ENCODE results near the gene PRADC1. TPM values are rescaled to one million over a fixed set of nuclear protein-coding genes. Genes with fewer than 3 reads are reported as not detected.

Gene PRADC1
- total RNA-seq, 1 donor from 2014 or later = 7.3 TPM

- no peak for FAIRE-seq
- no peak for DNase-seq (ENCODE audit: low spot score in 2 of 2)
These were observed 6.7 kb upstream of the PRADC1 start for GRCh38 chr2:73239776-73240175.

DNA sequence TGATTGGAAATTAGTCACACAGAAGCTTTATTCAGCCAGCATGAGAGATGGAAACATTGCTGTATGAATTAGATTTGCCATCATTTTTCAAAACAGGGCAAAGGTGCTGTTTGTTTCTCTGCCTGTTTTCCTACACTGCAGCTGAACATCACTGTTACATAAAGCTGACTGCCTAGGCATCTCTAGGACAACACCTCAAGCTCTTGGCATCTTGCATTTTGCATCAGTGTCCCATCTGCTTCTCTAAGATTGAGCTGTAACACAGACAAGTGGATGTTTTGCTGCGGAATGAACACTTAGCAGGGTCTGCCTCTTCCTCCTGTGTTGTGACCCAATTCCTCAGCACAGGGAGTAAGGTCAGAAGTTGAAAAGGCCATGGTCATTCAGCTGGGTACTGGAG, 5.9 kb upstream of the PRADC1 start:
- FAIRE-seq (no peak), DNase-seq (ENCODE audit: low spot score in 2 of 2) (no peak)

- DNase-seq (ENCODE audit: low spot score in 2 of 2) (no peak), FAIRE-seq (no peak)
These were observed 5.1 kb upstream of the PRADC1 start for GRCh38 chr2:73238149-73238548.

- DNase-seq (ENCODE audit: low spot score in 2 of 2) (no peak), FAIRE-seq (no peak)
These were observed 4.1 kb upstream of the PRADC1 start for GRCh38 chr2:73237168-73237567.

GRCh38 chr2:73235315-73236028, 2.4 kb upstream of the PRADC1 start:
- FAIRE-seq = no peak
- no peak for DNase-seq (ENCODE audit: low spot score in 2 of 2)

DNA sequence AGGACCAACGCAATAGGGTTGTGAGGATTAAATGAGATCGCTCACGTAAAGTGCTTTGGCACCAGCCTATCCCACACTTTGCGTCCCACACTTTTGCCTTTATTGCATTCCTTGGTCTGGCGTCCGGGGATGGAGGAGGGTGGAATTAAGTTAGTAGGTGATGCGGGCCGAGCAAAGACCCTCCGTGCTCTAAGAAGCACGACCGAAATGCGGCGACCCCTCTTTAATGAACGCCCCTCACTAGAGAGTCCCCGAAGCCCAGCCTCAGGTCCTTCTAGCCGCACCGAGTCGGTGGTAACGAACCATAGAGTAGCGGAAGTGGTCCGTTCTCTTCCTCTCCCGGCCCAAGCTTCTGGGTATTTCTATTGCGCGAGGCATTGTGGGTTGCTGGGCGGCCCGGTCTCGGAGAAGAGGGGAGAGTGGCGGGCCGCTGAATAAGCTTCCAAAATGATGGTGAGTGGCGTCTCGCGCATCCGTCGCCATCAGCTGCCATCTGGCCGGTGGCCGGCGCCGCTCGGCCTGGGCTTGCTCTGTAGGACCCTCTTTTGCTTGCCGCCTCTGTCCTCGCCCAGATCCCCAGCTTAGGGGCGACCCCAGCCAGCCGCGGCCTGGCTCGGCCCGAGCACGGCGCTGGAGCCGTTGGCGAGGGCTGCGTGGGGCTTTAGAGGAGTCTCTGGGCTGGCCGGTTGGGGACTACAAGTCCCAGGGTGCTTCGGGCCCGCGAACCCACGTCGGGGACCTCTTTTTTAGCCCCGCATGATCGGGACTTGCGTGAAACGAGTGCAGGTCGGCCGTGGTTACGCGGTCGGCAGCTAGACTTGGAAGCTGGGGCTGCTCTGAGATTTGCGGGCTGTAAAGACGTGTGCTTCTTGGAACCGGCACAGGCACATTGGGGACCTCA, 1.1 kb upstream of the PRADC1 start, which contains the start of gene CCT7:
Gene CCT7, plus strand, starts transcription at position 377 of the 901 bp plus-strand sequence. Its CDS starts 71 bp downstream, at position 448.
- DNase-seq (ENCODE audit: low spot score in 2 of 2) (peak; percentile 84 to 87), FAIRE-seq (no peak)

GRCh38 chr2:73232403-73233153, 461 bp downstream of the PRADC1 start:
- DNase-seq (ENCODE audit: low spot score in 2 of 2) (peak in 1 of 2 donors; percentile 39), FAIRE-seq (no peak)

GRCh38 chr2:73228631-73229030, 4.4 kb downstream of the PRADC1 start:
- DNase-seq (ENCODE audit: low spot score in 2 of 2) (no peak), FAIRE-seq (no peak)

- DNase-seq (ENCODE audit: low spot score in 2 of 2) (no peak), FAIRE-seq (no peak)
These were observed 6.0 kb downstream of the PRADC1 start for GRCh38 chr2:73227086-73227485.

DNA sequence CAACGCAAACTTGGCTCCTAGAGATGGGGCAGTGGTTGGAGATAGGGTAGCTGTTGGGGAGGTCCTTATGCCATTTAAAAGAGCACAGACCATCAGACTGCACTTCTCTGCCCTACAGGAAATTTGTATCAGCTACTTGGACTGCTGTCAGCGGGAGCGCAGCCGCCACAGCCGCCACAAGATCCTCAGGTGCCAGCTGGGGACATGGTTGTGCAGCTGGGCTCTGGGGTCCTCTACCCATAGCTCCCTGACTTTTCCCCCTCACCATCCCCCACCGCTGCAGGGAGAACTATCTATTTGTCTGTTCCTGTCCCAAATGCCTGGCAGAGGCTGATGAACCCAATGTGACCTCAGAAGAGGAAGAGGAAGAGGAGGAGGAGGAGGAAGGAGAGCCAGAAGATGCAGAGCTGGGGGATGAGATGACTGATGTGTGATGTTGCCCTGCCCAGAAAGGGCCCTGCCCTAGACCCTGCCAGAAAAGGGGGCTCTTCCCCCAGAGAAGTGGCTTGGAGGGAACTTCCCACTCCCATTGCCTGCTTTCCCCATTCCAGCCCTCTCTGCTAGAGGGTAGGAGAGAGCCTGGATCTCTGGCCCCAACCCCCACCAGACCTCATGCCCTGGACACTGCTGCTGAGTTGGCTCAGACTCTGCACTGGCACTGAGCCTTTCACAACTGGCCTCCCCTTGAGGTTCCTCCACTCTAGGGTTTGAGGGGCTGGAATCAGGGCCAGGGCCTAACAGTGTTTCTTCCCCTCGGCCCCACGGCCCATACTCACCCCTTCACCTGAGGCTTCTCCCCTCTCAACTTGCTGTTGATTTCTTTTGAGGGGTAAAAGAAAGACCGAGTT, 7.3 kb downstream of the PRADC1 start:
- no peak for FAIRE-seq
- DNase-seq (ENCODE audit: low spot score in 2 of 2) = no peak

DNA sequence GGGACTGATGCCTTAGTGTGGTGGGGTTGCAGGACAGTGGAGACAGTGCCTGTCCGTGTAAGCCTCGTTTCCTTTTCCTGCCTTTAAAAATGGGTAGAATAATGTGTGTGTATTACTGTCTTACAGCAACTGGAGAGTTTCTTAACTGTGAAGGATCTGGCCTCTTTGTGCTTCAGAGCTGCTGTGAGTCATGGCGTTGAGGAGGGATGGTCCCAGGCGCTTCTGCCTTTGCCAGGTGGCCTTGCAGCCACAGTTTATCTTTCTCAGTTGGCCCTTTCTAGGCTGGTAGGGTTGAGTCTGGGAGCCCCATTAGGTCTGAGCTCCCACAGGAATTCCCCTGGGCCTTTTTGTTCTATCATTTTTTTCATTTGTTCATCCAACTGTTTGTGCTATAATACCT, 9.2 kb downstream of the PRADC1 start:
- FAIRE-seq (no peak), DNase-seq (ENCODE audit: low spot score in 2 of 2) (no peak)

GRCh38 chr2:73218298-73218697, 14.7 kb downstream of the PRADC1 start:
- FAIRE-seq (no peak), DNase-seq (ENCODE audit: low spot score in 2 of 2) (no peak)

DNA sequence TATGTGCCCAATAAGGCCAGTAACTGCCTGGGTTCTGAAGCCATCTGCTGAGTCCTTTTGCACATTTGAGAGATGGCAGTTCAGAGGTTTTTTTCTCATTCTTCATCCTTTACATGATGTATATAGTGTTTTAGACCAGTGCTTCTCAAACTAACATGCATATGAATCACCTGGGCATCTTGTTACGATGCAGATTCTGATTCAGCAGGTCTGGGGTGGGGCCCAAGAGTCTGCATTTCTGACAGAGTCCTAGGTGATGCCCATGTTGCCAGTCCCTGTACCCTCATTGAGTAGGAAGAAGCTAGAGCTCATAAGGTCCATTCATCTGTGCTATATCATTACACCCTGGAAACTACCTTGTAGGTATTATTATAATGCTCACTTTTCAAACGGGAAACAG, 15.2 kb downstream of the PRADC1 start:
- FAIRE-seq (no peak), DNase-seq (ENCODE audit: low spot score in 2 of 2) (no peak)

DNA sequence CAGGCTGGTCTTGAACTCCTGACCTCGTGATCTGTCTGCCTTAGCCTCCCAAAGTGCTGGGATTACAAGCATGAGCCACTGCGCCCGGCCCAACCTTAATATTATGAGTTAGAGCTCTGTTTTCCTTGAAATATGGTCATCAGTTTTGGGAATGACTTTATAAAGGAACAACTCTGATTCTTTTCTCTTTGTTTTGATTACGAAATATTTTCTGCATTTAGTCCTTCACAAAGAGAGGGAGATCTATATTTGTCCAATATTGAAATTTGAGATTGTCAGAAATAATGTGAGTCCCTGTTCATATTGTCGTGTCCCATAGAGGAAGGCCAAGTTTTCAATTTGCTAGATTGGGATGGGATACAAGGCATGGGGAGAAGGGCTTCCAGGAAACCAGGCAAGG, 15.9 kb downstream of the PRADC1 start:
- DNase-seq (ENCODE audit: low spot score in 2 of 2) (no peak), FAIRE-seq (no peak)

DNA sequence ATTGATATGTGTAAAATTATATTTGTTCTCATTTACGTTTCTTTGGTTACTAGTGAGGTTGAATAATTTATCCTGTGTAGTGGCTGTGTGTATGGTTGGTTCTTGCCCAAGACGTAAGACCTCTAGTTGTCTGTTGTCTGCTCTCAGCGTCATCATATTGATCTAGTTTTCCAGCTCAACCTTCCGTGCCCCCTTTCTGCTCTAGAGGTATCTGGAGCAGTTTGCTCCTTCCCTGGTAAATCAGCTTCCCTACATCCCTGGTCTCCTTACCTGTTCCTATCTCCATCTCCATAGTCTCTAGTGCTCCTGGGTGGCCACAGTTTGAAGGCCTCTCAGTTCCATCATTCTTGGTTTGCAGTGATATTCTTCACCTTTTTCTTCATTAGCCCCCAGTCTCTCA, 17.8 kb downstream of the PRADC1 start:
- no peak for FAIRE-seq
- no peak for DNase-seq (ENCODE audit: low spot score in 2 of 2)

DNA sequence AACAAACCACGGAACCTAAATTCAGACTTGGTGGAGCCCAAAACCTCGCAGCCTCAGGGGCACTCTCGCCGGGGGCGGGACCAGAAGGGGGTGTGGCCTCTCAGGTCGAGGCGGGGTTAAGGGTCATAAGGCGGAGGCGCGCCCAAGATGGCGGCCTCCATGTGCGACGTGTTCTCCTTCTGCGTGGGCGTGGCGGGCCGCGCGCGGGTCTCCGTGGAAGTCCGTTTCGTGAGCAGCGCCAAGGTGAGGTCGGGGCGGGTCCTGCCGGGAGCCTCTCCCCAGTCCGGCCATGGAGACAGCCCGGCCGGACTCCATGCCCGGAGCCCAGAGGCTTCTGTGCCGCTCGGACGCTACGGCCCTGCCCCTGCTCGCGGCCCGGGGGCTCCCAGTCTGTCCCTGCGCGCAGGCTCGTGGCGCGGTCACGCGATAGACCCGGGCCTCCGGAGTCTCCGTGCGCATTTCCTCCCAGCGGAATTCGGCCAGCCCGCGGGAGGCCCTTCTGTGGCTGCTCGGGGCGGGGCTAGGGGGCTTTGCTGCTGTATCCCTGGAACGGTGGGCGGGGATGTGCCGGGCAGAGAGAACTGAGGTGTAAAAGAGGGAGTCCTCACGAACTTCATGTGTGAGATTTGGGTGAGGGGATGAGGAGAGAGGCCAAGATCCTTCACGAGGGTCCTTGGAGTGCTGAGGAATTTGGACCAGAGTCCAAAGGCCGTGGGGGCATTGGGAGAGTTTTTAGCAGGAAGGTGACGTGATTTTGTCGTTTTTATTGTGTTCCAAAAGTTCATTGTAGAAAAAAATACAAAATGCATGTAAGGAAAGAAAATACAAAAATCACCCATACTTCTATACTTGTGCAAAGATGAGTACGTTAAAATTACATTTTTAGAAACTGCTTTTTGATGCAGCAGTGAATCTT, 18.7 kb downstream of the PRADC1 start, which contains the start of gene SMYD5:
Gene SMYD5, plus strand, starts transcription at position 126 of the 916 bp plus-strand sequence. Its CDS starts 22 bp downstream, at position 148.
- DNase-seq (ENCODE audit: low spot score in 2 of 2) = peak; percentile 84 to 91
- FAIRE-seq = no peak

DNA sequence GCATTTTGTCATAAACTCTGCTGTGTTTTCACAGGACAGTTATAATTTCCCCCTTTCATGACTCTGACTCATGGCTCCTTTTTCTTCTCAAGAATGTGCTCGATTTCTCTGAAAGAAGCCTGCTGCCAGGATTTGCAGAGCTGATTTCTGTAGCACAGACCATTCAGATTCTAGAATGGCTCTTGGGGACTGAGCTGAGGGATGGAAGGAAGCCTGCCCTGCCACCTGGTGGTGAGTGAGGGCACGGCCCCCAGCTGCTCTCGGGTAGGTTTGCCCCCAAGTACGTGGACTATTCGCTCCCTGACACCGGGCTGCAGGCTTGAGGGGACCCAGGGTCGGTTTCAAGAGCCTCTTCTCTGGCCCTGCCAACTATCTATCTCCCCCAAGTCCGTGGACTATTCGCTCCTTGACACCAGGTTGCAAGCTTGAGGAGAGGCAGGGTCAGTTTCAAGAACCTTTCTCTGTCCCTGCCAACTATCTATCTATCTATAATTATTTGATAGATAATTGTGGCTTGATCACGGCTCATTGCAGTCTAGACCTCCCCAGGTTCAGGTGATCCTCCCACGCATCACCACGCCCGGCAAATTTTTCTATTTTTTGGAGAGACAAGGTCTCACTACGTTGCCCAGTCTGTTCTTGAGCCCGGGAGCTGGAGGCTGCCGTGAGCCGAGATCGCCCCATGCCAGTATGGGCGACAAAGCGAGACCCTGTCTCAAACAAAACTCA, 20.4 kb downstream of the PRADC1 start:
- FAIRE-seq = no peak
- DNase-seq (ENCODE audit: low spot score in 2 of 2) = peak; percentile 62 to 74

DNA sequence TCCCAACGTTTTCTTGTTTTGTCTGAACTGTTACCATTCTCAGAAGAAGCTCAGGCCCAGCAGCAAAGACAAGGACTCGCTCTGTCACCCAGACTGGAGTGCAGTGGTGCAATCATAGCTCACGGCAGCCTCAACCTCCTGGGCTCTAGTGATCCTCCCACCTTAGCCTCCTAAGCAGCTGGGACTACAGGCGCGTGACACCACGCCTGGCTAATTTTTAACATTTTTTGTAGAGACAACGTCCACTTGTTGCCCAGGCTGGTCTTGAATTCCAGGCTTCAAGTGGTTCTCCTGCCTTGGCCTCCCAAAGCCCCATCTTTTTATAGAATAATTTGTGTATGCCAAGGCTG, 21.0 kb downstream of the PRADC1 start:
- FAIRE-seq (no peak), DNase-seq (ENCODE audit: low spot score in 2 of 2) (no peak)
